ENCODE data around the gene ADAMTSL1.

The ADAMTSL1 gene, protein sequence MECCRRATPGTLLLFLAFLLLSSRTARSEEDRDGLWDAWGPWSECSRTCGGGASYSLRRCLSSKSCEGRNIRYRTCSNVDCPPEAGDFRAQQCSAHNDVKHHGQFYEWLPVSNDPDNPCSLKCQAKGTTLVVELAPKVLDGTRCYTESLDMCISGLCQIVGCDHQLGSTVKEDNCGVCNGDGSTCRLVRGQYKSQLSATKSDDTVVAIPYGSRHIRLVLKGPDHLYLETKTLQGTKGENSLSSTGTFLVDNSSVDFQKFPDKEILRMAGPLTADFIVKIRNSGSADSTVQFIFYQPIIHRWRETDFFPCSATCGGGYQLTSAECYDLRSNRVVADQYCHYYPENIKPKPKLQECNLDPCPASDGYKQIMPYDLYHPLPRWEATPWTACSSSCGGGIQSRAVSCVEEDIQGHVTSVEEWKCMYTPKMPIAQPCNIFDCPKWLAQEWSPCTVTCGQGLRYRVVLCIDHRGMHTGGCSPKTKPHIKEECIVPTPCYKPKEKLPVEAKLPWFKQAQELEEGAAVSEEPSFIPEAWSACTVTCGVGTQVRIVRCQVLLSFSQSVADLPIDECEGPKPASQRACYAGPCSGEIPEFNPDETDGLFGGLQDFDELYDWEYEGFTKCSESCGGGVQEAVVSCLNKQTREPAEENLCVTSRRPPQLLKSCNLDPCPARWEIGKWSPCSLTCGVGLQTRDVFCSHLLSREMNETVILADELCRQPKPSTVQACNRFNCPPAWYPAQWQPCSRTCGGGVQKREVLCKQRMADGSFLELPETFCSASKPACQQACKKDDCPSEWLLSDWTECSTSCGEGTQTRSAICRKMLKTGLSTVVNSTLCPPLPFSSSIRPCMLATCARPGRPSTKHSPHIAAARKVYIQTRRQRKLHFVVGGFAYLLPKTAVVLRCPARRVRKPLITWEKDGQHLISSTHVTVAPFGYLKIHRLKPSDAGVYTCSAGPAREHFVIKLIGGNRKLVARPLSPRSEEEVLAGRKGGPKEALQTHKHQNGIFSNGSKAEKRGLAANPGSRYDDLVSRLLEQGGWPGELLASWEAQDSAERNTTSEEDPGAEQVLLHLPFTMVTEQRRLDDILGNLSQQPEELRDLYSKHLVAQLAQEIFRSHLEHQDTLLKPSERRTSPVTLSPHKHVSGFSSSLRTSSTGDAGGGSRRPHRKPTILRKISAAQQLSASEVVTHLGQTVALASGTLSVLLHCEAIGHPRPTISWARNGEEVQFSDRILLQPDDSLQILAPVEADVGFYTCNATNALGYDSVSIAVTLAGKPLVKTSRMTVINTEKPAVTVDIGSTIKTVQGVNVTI (N-terminal part only)

DNA sequence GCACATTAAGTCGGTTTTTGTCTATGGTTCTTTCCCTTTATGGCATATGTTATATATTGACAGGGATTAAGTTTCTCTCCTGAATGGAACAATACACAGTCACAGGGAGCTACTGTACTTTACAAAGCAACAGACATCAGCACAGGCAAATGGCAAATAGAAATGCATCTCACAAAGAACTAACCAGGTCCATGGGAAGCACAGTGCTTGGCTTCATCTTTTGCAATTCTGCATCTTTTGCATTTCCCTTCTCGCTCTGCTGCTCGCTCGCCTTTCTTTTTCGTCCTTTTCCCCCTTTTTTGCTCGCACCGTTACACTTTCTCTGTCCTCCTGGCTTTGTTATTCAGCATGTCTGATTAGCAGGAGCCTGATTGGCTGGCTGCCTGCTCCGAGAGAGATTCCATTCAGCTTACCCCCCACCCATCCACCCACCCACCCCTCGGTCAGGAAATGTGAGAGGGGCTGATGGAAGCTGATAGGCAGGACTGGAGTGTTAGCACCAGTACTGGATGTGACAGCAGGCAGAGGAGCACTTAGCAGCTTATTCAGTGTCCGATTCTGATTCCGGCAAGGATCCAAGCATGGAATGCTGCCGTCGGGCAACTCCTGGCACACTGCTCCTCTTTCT, at the start of gene ADAMTSL1:
Gene ADAMTSL1 (plus strand): TSS at position 502 of the 628 bp plus-strand sequence. CDS start 80 bp downstream, at position 582.
- DNase-seq, result no peak

DNA sequence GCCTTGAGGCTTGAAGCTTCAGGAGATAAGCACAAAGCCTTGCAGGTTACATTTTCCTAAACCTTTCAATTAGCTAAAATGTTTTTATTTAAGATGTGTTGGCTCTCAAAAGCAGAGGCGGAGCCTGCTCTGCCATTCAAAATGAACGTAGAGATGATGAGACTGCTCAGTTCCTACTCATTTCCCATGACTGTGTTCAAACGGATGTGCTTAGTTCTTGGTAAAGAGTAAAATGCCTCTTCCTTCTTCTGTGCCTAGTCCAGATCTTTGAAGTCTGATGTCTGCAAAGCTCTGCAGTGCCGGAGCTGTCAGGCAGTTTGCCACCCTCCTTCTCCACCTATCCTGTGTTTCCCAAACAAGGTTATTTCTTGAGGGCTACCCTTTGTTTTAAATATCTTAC, 46.3 kb upstream of the ADAMTSL1 start:
- DNase-seq, result no peak

DNA sequence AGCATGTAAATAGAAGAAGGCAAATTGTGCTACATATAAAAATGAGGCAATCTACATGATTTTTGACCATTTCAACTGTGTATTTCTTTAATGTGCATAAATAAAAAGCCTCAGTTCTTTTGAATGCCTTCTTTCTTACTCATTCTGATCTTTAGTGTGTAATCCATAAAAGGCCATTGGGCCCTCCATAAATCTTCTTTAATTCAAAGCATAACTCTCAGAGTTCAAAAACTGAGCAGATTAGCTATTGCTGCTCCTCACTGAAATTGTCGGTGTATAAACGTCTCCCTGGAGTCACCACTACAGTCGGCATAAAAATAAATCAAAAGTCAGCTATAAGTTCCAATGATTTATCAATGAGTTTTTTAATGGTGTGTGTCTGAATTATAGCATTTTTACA, 45.3 kb upstream of the ADAMTSL1 start:
- DNase-seq, result no peak

DNA sequence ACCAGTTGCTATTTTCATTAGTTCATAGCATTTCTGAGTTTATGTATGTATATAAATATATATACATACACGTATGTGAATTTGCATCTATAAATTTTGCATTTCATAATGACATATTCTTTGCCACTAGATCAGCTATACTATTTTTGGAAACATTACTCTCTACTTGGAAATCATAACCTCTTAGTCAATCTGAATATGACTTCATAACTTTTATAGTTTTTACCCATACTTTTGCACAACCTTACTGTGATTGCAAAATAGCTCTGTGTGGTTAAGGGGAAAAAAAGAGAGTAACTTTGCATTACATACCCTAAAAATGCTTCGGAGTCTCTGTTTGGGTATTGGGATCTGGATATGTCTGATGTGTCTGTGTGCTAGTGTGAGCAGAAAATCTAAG, 44.9 kb upstream of the ADAMTSL1 start:
- DNase-seq, result no peak

DNA sequence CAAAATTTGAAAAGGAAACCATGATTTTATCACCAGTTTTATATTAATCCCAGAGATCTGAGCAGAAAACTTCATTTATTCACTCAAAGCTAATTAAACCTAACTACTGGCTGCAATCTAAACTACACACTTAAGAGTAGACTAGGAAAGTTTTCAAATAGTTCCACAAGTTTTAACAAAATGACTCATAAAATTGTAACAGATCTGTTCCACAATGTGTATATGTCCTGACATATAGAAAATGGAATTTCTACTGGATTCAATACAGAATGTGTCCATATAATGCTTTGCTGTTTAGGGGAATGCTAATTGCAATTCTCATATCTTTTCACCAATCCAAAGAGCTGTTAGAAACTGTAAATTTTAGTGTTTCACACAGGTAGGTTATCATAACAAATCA, 40.3 kb upstream of the ADAMTSL1 start:
- DNase-seq, result no peak

DNA sequence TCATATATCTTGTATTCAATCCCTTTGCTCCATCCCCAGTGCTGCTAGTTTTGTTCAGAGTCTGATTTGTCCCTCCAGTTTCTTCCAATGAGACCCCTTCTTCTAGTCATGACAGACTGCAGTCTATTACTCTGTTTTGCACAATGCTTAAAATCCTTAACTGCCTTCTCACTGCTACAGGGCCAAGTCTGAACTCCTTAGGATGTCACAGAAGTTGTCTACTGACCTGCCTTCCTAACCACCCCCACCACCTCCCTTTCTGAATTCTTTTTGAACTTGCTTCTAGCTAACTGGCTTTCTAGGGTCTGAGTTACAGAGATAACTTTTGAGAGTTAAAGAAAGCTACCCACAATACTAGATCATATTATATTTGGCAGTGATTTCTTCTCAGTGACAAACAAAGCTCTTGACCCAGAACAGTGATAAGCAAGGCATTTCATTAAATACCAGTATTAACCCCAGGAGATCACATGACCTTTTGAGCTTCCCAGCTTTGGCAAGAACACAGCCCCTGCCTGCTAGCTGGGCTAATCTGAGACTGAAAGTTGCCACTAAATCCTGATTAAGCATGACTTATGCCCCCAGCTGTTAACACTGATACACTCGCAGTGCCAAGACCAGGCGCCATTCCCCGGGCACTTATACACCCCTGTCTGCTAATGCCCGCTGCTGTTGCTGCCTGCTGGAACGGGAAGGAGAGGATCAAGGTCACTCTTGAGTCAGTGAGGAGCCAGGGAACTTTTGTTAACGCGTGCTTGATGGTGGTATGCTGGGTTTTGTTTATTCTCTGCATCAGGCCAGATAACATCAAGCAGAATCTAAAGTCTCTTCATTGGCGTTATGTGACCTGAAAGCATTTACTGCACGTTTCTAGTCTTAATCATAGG, 36.4 kb upstream of the ADAMTSL1 start:
- no peak for DNase-seq

DNA sequence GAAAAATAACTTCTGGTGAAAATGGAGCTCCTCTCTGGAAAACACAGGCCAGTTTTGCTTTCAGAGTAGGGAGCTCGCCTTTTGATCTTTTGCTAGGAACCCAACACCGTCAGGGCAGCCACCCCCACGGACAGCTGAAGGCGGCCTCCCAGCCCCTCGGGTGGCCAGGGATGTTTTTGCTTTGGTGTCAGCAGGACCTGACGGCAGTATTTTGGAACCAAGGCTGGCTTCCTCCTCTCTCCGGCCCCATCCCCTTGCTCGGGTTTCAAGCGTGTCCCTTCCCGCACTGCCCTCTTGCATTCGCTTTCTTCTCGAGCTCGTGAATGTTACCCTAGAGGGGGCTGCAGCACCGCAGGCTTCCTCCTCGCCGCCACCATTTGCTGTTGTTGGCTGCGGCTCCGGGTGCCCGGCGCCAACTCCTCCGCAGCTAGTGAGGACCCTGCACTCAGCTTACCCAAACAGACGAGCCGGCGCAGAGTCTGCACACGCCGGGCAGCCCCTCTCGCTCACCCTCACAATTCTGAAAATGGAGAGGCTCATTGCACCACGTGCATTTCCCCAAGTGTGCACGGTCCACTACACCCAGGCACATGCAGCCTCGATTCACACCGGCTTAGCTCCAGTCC, 35.5 kb upstream of the ADAMTSL1 start:
- DNase-seq, result no peak

DNA sequence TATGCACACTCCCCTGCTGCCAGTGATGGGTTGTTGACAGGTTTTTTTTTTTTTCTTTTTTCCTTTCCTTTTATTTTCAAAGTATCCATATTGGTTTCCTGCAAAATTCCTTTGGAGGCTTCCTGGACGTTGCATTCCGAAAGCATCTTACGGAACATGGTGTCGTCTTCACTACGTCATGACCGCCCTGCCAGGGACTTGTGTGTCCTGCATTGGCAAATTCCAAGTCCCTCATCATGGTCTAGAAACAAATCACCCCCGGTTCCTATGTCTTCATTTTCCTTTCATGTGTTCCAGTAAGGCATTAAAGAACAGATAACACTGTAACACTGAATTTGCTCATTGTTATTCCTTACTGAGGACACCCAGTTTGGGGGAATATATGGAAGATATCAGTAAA, 35.0 kb upstream of the ADAMTSL1 start:
- no peak for DNase-seq

DNA sequence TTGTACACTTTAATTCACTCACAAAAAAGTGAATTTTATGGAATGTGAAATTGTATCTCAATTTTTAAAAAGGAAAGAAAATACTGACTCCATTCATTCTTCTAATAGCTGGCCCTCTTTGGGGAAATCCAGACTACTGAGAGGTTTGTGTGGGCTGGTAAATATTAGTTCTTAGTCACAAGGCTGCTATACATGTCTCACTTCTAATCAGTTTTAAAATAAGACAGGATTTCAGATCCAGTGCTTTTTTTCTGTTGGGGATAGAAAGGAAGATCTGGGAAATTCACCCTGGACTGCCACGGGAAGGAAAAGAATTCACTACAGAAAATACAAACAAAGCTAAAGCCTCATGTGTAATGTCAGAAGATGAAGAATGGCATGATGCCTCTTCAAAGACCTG, 32.7 kb upstream of the ADAMTSL1 start:
- DNase-seq, result no peak

DNA sequence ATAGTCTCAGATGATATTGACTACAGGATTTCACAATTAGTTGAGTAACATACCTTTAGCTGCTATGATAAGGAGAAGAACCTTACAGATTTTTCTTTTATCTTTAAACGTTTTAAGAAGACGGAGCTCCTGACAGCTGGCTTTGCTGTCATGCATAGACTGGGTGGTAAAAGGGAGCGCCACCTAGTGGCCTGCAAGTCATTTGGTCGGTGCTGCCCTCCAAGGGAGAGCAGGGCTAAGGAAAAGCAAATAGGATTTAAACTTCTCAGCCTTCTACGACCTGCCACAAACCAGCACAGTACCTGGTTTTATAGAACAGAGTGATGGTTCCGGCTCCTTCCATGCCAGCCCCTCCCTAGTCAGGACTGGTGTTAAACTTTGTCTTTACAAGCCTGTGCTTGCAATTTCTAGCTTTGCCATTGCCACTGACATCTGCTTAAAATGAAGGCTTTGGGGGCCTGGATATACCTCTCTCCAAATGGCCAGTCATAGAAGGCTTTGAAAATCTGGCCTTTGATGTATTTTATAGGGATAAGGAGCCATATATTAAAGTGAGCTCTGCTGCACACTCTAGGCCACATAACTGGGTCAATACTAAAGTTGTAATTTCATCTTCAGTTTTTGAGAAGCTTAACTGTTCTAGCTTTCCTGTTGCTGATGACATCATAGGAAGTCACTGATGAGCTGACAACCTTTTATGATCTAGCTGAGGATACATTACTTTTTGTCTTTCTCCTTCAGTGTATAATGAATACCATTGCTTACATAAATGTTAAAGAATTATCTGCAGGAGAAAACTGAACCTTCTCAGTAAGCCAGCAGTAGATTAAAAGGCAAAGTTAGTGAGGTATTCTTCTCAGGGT, 31.1 kb upstream of the ADAMTSL1 start:
- peak; percentile 68 for DNase-seq

DNA sequence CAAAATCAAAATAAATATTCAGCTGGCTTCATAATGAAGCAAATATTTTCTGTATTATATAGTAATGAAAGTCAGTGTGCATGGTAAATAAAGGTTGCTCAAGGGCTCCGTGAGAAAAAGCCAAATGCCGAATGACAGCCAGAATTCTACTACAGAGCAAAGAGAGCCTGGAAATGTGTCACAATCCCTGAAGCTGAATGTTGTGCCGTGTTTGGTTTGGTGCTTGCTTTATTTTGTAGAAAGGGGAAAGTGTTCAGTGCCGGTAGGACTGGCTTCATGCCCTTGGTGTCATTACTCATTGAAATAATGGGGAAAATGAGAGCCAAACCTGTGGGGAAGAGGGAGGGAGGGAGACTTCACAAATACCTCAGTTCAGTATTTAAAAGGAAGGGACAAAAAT, 26.8 kb upstream of the ADAMTSL1 start:
- DNase-seq, result no peak

DNA sequence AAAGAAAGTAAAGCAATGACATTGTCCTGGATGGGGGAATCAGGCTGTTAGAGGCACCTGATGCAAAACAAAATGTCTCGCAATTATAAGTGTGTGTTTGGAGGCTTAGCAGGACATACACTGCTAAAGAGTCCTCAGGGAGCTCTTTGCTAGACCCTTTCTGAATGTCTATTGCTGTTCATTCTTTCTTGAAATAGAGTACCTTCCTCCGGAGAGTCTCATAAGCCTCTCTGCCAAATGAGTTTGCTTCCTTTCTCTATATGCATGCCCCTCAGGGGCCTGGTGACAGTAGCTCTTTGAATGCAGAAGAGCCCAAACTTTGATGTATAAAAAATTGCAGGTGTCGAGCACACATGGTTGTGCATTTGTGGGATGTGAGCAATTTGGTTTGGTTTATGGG, 26.4 kb upstream of the ADAMTSL1 start:
- no peak for DNase-seq

DNA sequence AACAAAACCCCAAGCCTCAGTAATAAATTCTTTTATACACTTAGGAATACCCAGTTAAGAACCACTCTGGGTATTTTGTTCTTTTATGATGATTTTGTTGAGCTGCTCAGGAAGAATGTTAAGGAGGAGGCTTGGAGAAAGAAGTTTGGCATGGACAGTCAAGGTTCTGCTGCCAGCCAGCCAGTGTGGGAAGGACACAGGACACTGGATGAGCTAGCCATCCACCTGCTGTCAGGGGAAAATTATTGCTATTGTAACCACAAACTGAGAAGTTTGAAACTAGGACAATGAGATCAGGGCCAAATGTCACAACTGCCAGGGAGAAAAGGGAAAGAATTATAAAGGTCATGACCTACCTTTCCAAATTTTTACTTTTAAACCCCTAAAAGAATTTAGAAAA, 25.9 kb upstream of the ADAMTSL1 start:
- DNase-seq, result no peak

DNA sequence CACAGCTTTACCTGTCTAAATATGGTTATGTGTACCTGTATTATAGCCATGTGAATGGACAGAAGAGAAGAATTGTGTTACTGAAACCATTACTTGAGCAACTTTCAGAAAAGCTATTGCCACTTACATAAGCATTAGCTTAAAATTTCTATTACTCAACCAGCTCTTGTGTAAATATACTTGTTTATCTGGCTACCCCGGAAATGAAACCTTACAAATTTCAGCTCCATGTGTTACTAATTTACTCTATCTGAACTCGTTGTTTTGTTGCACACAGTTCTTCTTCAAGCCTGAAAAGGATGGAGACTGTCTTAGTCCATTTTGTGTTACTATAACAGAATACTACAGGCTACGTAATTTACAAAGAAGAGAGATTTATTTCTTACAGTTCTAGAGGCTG, 22.5 kb upstream of the ADAMTSL1 start:
- no peak for DNase-seq

DNA sequence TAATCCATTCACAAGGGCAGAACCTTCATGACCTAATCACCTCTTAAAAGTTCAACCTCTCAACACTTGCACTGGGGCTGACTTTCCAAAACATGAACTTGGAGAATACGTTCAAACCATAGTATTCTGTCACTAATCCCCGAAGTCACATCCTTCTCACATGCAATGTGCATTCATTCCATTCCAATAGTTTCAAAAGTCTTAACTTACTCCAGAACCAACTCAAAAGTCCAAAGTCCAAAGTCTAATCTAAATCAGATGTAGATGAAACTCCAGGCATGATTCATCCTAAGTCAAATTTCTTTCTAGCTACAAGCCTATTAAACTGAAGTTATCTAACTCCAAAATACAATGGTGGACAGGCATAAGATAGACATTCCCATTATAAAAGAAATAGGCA, 21.7 kb upstream of the ADAMTSL1 start:
- DNase-seq, result no peak

DNA sequence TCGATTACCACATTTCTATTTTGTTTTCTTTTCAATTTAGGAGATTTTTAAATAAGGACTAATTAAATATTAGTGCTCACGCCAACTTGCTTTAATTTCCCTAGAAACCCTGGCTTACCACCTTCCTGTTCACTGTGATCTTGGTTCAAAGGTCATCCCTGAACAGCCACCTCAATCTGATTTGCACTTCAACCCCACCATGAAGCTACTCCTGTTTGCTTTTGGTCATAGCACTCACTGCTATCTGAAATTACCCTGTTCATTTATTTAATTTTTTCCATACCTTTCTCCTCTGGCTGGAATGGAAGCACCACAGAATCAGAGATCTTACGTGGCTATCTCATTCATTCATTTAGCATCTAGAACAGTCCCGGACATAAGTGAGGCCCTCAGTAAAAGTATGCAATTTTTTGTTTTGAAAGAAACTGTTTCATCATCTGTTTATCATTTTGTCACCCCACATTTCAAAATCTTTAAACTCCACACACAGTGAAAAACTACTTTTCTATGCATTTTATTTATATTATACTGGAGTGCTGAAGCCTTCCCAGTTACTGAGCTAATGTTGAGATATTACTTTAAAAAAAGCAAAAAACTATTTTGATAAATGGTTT, 17.2 kb upstream of the ADAMTSL1 start:
- DNase-seq, result no peak

DNA sequence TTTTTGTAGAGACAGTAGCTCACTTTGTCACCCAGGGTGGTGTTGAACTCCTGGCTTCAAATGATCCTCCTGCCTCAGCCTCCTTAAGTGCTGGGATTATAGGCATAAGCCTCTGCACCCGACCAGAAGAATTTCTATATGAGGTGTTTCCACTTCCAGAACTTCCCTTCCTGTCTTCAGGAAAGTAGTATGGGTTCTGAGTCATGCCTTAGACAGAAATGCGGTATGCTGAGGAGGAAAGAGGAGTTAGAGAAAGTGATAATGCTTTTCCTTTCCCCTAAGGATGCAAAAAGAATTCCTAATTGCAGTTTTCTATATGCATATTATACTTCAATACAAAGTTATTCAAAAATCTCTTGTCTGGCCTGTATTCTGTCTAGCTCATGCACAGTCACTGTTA, 16.4 kb upstream of the ADAMTSL1 start:
- DNase-seq, result no peak

DNA sequence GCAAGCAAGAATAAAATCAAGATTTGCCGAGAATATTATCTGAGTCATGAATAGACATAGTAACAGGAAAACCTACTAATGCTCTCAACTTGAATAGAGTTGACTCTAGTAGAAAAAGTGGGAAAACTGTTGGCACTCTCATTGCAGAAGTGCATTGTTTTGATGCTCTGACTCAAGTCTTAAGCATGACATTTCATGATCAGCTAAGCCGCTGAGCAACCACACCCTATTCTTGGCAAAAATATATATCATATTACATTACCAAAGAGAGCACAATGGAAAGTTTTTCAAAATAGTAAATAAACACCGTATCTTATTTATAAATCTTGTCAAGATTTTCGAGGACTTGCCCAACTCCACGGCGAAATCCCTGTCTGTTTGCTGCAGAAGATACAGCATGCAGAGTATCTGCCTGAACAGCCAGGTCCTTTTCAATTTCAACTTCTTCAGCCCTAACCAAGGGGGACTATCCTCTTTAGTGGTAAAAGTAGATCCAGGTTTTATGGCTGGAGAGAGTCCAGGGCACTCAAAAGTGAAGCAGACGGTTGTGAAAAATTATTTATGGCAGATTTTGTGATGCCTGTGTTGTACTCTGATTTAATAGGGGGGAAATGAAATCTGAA, 13.9 kb upstream of the ADAMTSL1 start:
- DNase-seq, result no peak

DNA sequence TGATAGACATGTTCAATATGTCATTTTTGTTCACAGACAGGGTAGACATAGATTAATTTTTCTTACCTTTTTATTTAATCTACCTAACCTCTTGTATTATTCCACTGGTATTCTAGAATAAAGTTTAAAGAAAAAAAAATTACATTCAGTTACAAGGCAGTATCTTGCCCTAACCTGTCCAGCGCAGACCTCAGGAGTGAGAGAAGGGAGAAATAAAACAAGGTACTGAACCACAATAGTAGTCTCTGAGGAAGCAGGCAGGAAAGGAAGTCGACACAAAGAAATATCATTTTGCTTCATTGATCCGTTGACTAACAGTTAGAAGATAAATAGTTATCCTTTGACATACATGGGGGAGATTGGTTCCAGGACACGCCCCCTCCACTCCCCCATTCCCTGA, 12.5 kb upstream of the ADAMTSL1 start:
- DNase-seq, result no peak
